Stimulated activated CD8-positive, alpha-beta memory T cell treated with anti-CD3 and anti-CD28 coated beads, Interleukin-15, amount 100 ng/mL, for 1 hour (primary cell): Measurements from ENCODE around the gene TSPYL6.
"Not testable (repeated sequence)": the region's sequence is repeated elsewhere in the genome, so short reads cannot be mapped to it uniquely, and the experiment has no call there.

Experiments used
- DNase-seq: peaks from one replicate; pipeline ENCODE4 v3.0.0-alpha.2; 2020; ENCODE audit warnings: low read depth

Gene TSPYL6

GRCh38 chr2:54256091-54256694 is at the start of gene TSPYL6:
Gene TSPYL6 (minus strand): TSS chr2:54256229. CDS start chr2:54256151, 78 bp downstream.
- no peak for DNase-seq

- no peak for DNase-seq
Observed at GRCh38 chr2:54303631-54304030, 47.6 kb upstream of the TSPYL6 start.

- DNase-seq = no peak
Observed at GRCh38 chr2:54298514-54298913, 42.5 kb upstream of the TSPYL6 start.

GRCh38 chr2:54295911-54296310 is 39.9 kb upstream of the TSPYL6 start:
- DNase-seq = no peak

GRCh38 chr2:54294665-54295064 is 38.6 kb upstream of the TSPYL6 start:
- not testable (repeated sequence) for DNase-seq

- no peak for DNase-seq
Observed at GRCh38 chr2:54290356-54291025, 34.5 kb upstream of the TSPYL6 start.

GRCh38 chr2:54289917-54290316 is 33.9 kb upstream of the TSPYL6 start:
- no peak for DNase-seq

- no peak for DNase-seq
Observed at GRCh38 chr2:54287532-54287931, 31.5 kb upstream of the TSPYL6 start.

- no peak for DNase-seq
Observed at GRCh38 chr2:54285451-54285850, 29.4 kb upstream of the TSPYL6 start.

GRCh38 chr2:54284826-54285225 is 28.8 kb upstream of the TSPYL6 start:
- DNase-seq = no peak

GRCh38 chr2:54279385-54279784 is 23.4 kb upstream of the TSPYL6 start:
- DNase-seq = no peak

GRCh38 chr2:54275541-54275940 is 19.5 kb upstream of the TSPYL6 start:
- DNase-seq = no peak

- no peak for DNase-seq
Observed at GRCh38 chr2:54274781-54275242, 18.8 kb upstream of the TSPYL6 start.

GRCh38 chr2:54271843-54272627 is 16.0 kb upstream of the TSPYL6 start:
- no peak for DNase-seq

- DNase-seq = no peak
Observed at GRCh38 chr2:54271189-54271588, 15.2 kb upstream of the TSPYL6 start.

GRCh38 chr2:54267577-54267976 is 11.5 kb upstream of the TSPYL6 start:
- no peak for DNase-seq

- DNase-seq = not testable (repeated sequence)
Observed at GRCh38 chr2:54265081-54265480, 9.1 kb upstream of the TSPYL6 start.

GRCh38 chr2:54262015-54262765 is 6.2 kb upstream of the TSPYL6 start:
- DNase-seq = no peak

GRCh38 chr2:54261537-54261936 is 5.5 kb upstream of the TSPYL6 start:
- no peak for DNase-seq

- DNase-seq = no peak
Observed at GRCh38 chr2:54260241-54260595, 4.2 kb upstream of the TSPYL6 start.

GRCh38 chr2:54259413-54260240 is 3.6 kb upstream of the TSPYL6 start:
- no peak for DNase-seq
